Ramos (cell line): Measurements from ENCODE around the gene PATE3.

ENCODE experiments used
- in situ Hi-C: fragments of 300-500 bp; cut with MboI; formaldehyde crosslinking; loops from one replicate; pipeline ENCODE4 v1.14.3; 2022; ENCODE audit warnings: low sequenced_read_pairs; ENCODE audit not compliant: unreplicated experiment

PATE3 gene, protein sequence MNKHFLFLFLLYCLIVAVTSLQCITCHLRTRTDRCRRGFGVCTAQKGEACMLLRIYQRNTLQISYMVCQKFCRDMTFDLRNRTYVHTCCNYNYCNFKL

DNA sequence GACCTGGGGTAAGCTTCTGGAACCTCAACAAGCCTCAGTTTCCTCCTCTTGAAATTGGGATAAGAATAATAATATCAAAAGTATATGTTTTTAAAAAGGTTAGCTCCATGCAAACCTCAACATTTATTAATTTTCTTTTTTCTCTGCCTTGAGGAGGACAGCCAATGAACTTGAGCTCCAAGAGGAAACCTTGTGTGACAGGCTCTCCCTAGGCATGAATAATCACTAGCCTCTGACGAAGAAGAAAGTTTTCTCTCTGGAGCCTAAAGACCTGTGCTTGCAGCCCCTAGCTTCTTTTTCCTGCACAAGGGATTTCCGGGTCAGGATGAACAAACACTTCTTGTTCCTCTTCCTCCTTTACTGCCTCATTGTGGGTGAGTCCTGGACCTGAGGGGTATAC lies at the start of gene PATE3:
Gene PATE3, plus strand, starts transcription at position 301 of the 400 bp plus-strand sequence. Its CDS starts 25 bp downstream, at position 326.
- in situ Hi-C loops: no loop called here

DNA sequence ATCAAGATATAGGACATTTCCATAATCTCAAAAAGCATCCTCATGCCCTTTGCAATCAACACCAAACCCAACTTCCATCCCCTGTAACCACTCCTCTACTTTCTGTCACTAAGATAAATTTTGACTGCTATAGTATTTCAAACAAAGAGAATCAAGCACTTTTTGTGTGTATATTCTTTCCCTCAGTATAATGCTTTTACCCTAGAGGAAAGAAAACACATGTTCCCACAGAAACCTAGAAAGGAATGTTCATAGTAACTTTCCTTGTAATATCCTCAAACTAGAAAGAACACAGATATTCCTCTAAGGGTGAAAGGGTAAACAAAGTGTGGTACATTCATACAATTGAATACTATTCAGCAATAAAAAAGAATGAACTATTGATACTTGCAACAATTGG lies 47.3 kb upstream of the PATE3 start:
- in situ Hi-C loops: no loop called here

DNA sequence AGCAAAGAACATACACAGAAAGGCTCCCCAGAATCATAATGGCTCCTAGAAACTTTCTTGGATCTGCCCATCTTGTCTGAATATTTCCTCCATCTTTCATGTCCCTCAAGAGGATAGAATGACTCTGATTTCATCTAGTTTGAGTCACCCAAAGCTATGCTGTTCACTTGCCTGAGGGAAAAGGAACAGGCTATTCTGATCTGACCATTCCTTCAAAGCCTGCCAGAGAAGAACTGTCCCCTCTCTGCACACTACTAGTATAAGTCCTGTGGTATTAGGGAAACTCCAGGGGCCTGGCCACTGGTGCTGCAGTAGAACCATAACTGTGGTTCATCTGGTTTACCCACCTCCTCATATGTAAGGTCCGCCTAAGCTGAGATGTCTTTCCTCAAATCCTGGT lies 44.2 kb upstream of the PATE3 start:
- in situ Hi-C loops: no loop called here

DNA sequence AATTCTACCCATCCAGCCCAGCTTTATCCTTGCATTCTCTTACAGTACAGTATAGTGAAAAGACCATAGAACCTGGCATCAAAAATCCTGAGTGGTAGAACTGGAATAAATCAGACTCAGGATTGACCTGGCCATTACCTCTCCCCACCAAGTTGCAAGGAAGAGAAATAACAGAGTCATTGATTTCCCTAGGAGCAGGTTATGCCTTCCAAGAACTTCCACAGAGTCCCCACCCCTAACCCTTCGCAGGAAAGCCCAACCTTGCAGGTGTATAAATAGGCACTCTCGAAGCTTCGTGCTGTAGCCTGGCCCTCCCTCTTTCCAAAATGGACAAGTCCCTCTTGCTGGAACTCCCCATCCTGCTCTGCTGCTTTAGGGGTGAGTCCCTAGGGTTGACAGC lies 41.9 kb upstream of the PATE3 start, which contains the start of gene PATE1:
Gene PATE1, plus strand, starts transcription at position 301 of the 400 bp plus-strand sequence. Its CDS starts 26 bp downstream, at position 327.
- in situ Hi-C loops: no loop called here

DNA sequence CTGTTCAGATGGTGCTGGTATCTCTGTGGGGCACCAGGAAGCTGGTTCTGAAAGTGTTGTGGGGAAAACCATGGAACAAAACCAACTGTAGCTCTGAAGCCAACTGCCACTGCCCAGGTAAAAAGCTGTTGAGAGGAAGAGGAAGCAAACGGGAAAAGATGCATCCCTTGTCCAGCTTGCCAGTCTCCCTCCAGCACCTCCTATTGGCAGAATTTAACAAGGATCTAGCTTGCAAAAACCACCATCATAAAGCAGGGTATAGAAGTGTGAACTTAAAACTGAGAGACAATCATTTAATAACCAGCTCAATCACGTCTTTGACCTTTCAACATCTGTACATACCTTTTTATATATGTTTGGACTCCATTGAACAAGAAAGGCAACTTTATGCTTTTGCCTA lies 37.3 kb upstream of the PATE3 start:
- in situ Hi-C loops: no loop called here

DNA sequence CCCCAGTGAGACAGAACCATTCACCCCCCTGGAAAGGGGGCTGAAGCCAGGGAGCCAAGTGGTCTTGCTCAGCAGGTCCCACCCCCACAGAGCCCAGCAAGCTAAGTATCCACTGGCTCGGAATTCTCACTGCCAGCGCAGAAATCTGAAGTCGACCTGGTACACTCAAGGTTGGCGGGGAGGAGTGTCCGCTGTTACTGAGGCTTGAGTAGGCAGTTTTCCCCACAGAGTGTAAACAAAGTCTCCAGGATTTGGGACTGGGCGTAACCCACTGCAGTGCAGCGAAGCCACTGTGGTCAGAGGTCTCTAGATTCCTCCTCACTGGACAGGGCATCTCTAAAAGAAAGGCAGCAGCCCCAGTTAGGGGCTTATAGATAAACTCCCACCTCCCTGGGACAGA lies 31.9 kb upstream of the PATE3 start:
- in situ Hi-C loops: no loop called here

DNA sequence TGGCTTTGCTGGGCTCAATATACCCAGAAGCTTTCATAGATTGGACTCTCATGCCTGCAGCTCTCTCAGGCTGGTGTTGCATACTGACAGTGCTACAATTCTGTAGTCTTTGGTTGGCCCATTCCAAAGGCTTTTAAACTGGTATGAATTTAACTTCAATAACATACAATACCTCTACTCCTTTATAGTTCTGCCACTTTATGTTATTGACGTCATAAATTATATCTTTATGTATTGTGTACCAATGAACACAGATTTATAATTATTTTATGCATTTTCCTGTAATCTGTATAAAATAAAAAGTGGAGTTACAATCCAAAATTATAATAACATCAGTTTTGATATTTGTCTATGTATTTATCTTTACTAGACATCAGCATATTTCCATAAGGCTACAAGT lies 25.5 kb upstream of the PATE3 start:
- in situ Hi-C loops: no loop called here

DNA sequence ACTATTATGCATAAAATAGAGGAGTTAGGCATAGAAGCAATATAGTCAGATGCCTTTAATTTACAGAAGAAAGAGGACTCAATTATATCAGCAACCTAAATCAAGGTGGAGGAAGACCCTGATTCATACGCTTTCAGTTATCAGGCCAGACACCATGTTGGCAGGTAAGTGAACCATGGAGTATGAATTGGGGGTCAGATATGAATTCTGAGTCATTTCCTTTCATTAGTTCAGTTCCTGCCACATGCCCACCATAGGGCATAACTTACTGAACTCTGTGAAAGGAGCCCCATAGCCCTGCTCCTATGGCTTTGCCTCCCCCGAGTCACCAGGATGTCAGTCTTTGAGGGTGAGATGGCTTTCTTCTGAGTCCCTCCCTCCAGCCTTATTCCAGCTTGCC lies 24.4 kb upstream of the PATE3 start:
- in situ Hi-C loops: no loop called here

DNA sequence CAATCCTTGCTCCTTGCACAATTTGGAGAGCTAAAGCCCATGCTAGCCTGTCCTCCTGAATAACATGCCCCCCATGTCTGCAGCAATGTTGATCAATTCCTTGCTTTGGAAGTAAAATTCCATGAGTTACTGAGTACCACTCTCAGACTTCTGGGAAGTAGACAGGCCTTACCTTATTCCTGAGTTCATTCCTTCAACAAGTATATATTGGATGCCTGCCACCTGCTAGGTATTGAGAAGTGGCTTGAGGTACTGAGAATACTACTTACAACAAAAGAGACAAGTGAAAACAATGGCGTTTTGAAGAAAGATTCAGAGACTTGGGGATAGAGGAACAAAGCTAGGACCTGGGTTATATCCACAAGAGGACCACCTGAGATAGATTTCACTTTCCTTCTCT lies 21.7 kb upstream of the PATE3 start:
- in situ Hi-C loops: no loop called here

DNA sequence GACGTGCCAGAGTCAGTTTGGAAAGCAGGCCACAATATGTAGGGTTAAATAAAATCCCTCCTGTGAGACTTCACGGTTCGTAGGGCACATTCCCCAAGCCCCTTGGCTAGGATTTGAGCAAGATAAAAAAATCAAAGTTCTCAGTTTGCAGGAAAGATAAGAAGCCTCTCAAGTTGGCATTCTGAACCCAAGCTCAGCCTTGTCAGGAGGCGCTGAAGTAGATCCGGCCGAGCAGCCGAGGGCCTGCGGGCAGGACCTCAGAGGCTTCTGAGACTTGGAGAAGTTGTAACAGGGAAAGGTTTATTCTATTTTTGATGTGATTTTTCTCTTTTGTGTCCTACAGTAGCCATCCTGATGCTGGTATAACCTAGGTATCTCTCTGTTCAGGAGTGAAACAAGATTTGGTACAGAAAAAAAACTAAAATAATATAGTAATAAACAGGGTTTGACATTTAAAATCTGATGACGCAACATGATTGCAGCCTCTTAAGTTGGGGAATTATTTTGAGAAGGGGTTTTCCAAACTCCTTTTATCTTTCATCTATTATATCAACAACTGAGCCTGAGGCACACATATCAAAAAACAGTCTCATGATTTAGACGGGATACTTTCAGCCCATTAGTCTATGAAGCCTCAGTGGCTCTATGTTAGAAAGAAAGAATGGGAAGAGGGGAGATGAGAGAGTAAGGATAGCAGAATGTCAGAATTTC lies 19.4 kb upstream of the PATE3 start:
- in situ Hi-C loops: no loop called here

DNA sequence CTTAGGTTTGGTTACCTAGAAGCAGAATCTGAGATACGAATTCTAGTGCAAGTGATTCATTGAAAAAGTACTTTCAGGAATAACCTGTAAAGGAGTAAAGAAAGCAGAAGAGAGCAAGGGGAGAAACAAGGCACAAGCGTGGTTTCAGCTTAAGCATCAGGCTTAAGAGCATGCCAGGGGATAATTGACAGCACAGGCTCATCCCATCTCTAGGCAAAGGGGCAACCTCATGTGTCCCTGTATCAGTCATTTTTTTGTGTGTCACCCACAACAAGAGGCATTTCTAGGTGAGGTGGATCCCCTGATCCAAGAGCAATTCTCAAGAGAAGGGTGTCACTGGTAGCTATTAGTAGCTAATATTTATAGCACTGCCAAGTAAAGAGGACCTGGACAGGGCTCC lies 17.3 kb upstream of the PATE3 start:
- in situ Hi-C loops: no loop called here

DNA sequence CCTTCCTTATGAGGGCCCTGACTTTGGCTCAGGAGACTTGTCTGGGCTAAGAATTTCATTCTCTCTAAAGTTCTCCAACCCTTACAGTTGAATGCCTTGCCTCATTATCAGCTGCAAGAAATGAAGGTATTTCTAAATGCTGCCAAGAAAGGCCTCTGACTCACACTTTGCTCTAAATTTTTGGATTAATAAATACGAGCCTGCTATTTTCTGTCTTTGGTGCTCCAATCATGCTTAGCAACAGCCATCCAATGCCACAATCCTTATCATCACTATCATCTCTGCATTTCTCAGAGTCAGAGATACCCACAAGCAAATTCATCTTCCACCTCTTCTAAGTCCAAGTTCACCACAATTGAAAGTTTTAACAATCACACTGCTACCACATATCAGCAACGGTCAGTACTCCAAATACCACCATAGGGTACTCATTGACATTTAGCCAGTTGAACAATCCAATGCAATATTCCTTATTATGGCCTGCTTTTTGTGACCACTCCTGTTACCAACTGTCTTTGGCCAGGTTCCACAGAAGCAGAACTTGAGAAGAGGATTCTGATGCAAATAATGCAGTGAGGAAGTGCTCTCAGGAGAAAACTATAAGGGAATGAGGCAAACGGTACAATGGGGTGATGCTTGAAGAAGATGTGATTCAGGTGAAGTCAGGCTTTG lies 15.0 kb upstream of the PATE3 start:
- in situ Hi-C loops: no loop called here

DNA sequence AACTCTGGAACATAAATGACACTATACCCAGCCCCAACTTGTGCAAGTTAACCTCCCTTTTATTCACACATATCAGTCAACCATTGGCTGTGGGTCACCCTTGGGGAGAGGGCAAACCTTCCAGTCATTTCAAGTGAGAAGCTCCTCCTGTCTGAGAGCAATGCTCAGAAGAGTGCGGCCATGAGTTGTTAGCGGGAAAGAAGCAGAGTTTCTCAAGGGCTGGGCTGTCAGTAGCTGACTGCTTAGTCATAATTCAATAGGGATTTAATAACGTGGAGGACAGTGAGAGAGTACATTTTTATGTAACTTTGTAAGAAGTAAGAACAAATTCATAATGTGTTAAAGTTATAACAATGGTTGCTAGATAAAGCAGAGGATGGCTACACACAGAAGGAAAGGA lies 14.4 kb upstream of the PATE3 start:
- in situ Hi-C loops: no loop called here

DNA sequence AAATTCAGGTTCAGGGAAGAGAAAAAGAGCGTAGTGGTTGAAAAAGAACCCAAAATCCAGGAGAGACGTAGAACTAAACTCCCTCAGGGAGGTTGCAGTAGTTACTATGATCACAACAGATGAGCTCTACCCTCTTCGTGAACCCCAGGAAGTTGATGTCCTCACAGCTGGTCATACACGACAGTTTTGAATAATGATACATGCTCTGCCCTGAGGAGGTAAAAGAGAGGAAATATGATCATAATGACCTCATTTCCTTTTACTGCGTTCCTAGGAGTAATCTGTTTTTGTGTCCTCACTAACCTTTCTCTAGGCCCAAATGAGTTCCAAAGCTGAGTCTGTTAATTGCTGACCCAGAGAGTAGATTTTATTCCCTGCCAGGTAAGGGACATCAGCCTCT lies 10.6 kb upstream of the PATE3 start:
- in situ Hi-C loops: no loop called here

DNA sequence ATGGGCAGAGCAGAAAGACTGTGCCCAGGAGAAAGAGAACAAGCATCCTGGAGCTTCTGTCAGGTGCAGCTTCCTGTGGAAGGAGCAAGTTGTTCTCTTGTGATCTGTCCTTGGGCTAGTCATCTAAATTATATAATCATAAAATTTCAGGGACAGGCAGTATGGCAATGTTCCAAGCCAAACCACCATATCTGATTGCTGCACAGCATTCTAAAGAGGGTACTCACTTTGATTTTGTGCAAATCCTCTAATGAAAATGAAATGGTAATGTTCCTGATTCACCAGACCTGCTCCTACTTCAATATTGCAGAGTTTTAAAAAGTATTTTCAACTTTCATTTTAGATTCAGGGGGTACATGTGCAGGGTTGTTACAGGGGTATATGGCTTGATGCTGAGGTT lies 9.2 kb upstream of the PATE3 start, which contains the start of gene PATE2:
Gene PATE2, minus strand, starts transcription at position 101 of the 400 bp plus-strand sequence. Its CDS starts 55 bp downstream, at position 46.
- in situ Hi-C loops: no loop called here

DNA sequence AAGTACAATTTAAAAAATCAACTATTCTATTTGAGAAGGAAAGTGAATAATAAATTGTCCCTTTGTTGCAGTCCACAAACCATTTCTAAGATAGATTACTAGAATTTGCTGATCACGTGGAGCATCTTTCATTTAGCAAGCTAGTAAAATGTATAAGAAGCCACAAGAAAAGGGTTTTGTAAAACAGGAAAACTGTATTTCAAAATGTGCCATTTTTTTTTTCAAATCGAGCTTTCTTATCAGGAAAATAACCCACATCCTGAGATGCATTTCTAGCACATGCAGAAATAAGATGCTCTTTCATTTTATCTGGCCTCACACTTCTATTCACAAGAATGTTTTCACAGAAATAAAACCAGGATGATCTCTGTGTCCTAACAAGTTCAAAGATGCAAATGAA lies 3.2 kb upstream of the PATE3 start:
- in situ Hi-C loops: no loop called here

DNA sequence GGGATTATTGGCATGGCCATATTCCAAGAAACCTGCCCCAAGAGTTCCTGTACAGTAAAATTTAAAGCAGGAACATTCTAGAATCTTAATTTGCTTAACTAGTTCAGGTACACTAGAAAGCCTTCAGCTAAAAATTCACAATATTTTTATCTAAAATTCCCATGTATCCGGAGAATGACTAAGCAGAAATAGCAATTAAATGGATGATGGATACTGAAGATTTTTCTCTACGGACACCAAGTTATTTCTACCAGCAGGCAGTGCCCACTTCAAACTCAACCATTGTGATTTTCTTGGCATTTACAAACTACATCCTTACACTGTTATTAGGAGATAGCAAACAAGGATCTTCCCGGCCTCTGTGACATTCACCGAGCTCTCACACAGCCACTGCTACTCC lies 2.9 kb downstream of the PATE3 start:
- in situ Hi-C loops: no loop called here

DNA sequence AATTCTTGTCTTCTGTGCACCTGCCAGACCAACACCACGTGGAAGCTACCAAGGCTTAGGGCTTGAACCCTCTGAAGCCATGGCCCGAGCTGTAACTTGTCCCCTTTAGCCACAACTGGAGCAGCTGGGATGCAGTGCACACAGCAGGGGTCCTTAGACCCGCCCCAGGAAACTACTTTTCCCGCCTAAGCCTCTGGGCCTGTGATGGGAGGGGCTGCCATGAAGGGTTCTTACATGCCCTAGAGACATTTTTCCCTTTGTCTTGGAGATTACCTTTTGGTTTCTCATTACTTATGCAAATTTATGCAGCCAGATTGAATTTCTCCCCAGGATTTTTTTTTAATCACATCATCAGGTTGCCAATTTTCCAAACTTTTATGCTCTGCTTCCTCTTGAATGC lies 9.7 kb downstream of the PATE3 start:
- in situ Hi-C loops: no loop called here

DNA sequence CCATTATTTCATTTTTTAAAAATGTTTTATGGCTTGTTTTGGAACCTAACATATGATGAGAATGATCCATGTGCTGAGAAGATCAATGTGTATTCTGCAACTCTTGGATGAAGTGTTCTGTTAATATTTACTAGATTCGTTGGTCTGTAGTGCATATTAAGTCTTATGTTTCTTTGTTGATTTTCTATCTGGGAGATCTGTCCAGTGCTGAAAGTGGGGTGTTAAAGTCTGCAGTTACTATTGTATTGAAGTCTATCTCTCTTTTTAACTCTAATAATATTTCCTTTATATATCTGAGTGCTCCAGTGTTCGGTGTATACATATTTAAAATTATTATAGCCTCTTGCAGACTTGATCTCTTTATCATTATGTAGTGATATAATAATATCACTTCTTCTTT lies 11.9 kb downstream of the PATE3 start:
- in situ Hi-C loops: no loop called here

DNA sequence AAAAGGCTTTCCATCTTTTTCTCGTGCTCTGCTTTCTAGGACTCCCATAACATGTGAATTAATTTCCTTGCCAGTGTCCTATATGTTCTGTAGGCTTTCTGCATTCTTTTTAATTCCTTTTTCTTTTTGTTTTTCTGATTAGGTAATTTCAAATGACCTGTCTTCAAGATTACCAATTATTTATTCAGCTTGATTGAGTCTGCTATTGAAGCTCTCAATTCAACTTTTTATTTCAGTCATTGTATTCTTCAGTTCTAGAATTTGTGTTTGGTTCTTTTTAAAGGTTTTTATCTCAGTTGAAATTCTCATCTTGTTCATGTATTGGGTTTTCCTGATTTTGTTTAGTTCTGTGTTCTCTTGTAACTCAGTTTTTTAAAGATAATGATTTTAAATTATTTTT lies 14.5 kb downstream of the PATE3 start:
- in situ Hi-C loops: no loop called here

DNA sequence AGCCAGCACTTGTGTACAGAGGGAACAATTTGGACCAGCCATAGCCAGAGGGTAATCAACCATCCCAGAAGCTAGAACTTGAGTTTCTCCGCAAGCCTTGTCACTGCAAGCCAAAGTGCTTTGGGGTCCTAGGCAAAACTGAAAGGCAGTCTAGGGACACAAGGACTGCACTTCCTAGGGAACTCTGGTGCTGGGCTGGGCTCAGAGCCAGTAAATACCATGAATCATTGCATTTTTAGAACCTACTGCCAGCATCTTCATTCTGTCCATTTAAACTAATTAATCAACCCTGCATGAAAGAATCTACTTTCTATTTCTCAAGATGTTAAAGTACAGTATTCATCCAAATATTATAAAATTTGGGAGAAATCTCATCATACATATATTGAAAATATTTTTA lies 20.0 kb downstream of the PATE3 start:
- in situ Hi-C loops: no loop called here

DNA sequence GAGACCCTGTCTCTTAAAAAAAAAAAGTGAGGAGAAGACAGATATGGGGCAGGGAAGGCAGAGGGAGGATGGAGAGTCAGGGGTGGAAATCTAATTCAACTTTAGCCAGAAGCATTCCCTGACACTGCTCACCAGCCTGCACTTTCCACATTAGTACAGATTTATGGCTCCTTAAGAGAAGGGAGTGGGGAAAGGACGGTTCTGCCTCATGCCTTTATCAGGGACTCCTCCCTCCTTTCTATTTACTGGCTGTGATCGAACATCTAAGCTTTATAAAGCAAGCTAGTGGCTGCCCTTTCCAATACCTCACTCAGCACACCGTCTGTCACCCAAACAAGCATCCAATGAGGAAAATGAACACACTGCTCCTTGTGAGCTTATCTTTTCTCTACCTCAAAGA lies 45.1 kb downstream of the PATE3 start, which contains the start of gene PATE4:
Gene PATE4, plus strand, starts transcription at position 301 of the 400 bp plus-strand sequence. Its CDS starts 44 bp downstream, at position 345.
- in situ Hi-C loops: no loop called here
